K562 (cell line): Measurements from ENCODE around the gene DAB2IP. TPM values are rescaled to one million over a fixed set of nuclear protein-coding genes. Genes with fewer than 3 reads are reported as not detected.

ENCODE experiments used
- ATAC-seq: fragments of 200-7000 bp; cut with Tn5 transposase; 3 replicates; pipeline ENCODE4 v1.9.1; 2020; ENCODE audit warnings: moderate library complexity
- BruUV-seq: library from RNA; stranded (reverse); fragments of 400-500 nt; replicated peaks from 2 replicates; lab custom pipeline; 2021; lab: Mats Ljungman, UMichigan
- CTCF ChIA-PET: fragments of 300-600 bp; formaldehyde crosslinking; extraction: SDS; loops from one replicate; lab custom pipeline; 2021; ENCODE audit warnings: low intra/inter-chr PET ratio; lab: Yijun Ruan, JAX
- POLR2A ChIA-PET: fragments of 300-600, 350-650 bp; sonication (Branson Sonifier 250); formaldehyde crosslinking; extraction: SDS; loops from one replicate; lab custom pipeline; 2021; ENCODE audit warnings: antibody characterized with exemption, inconsistent platforms; lab: Yijun Ruan, JAX
- DNase-seq, 4 experiments: peaks; one replicate each; pipeline versions ENCODE4 v3.0.0 to v3.0.0-alpha.2; 2011 to 2018; ENCODE audit warnings: low spot score in 3 of 4, mixed read lengths in 3 of 4; ENCODE audit errors: extremely low read depth in 1 of 4
- FAIRE-seq: peaks from 2 replicates; lab custom pipeline; 2011; peaks lifted over from hg19 to GRCh38; lab: Jason Lieb, UNC
- H2AFZ ChIP-seq: 2 replicates; pipeline ENCODE4 v1.6.0; 2011; ENCODE audit warnings: low read depth, low read length, control low read depth, inconsistent platforms
- H3K27ac ChIP-seq: fragments of 200-600 bp; 3 replicates; pipeline ENCODE4 v1.8.0; 2011; ENCODE audit warnings: low read depth, mild to moderate bottlenecking, control low read depth, inconsistent platforms, low read length, moderate library complexity, mixed read lengths; ENCODE audit errors: extremely low read depth
- H3K27me3 ChIP-seq, 2 experiments: fragments of 300-600 bp in 1 of 2; 2 replicates in 1 of 2; 3 replicates in 1 of 2; pipeline versions ENCODE4 v1.6.0 to v1.8.0; 2011; ENCODE audit warnings: inconsistent platforms in 2 of 2, low read length in 2 of 2, mild to moderate bottlenecking in 1 of 2, mixed read lengths in 1 of 2, moderate library complexity in 1 of 2; ENCODE audit not compliant: control insufficient read depth in 2 of 2, insufficient read depth in 2 of 2
- H3K36me3 ChIP-seq: fragments of 300-600 bp; 3 replicates; pipeline ENCODE4 v1.8.0; 2011; ENCODE audit warnings: mild to moderate bottlenecking, low read length, inconsistent platforms; ENCODE audit not compliant: control insufficient read depth, insufficient read depth
- H3K4me1 ChIP-seq, 2 experiments: fragments of 200-600 bp in 1 of 2; replicated peaks in 1 of 2; 2 replicates in 1 of 2; 3 replicates in 1 of 2; pipeline versions ENCODE4 v1.5.1 to v1.8.0; 2011; ENCODE audit warnings: inconsistent platforms in 2 of 2, low read length in 2 of 2, mild to moderate bottlenecking in 1 of 2, mixed read lengths in 1 of 2, moderate library complexity in 1 of 2; ENCODE audit not compliant: control insufficient read depth in 2 of 2, insufficient read depth in 2 of 2
- H3K4me2 ChIP-seq: 2 replicates; pipeline ENCODE4 v1.6.1; 2011; ENCODE audit warnings: low read length, control low read depth, inconsistent platforms, mixed read lengths; ENCODE audit not compliant: insufficient read depth
- H3K4me3 ChIP-seq: fragments of 200-600 bp; sonication (generic), shearing (Covaris generic); 2 replicates; pipeline ENCODE4 v1.5.1; 2016; ENCODE audit warnings: control low read depth, inconsistent platforms
- H3K79me2 ChIP-seq: fragments of 200-600 bp; 3 replicates; pipeline ENCODE4 v1.8.0; 2011; ENCODE audit warnings: low read length, inconsistent platforms; ENCODE audit not compliant: control insufficient read depth, insufficient read depth
- H3K9ac ChIP-seq, 2 experiments: 2 replicates each; pipeline versions ENCODE4 v1.6.0 to v1.6.1; 2011; ENCODE audit warnings: low read depth in 2 of 2, low read length in 2 of 2, control low read depth in 1 of 2, inconsistent platforms in 1 of 2, mild to moderate bottlenecking in 1 of 2, mixed read lengths in 1 of 2; ENCODE audit not compliant: insufficient read depth in 1 of 2
- H3K9me1 ChIP-seq: one replicate; pipeline ENCODE4 v1.6.0; 2011; ENCODE audit warnings: inconsistent platforms, mild to moderate bottlenecking, low read length, moderate library complexity; ENCODE audit not compliant: control insufficient read depth, insufficient read depth
- H3K9me3 ChIP-seq: replicated peaks from 2 replicates; pipeline ENCODE4 v1.5.1; 2011; ENCODE audit warnings: low read depth, low read length, inconsistent platforms; ENCODE audit not compliant: control insufficient read depth, insufficient read depth
- H4K20me1 ChIP-seq: replicated peaks from 2 replicates; pipeline ENCODE4 v1.6.1; 2011; ENCODE audit warnings: low read length, inconsistent platforms, mixed read lengths; ENCODE audit not compliant: control insufficient read depth, insufficient read depth
- HMG20A ChIP-seq: fragments of 450-650 bp; formaldehyde crosslinking; conservative IDR thresholded peaks from 2 replicates; pipeline ENCODE4 v1.4.0; 2020; ENCODE audit warnings: mild to moderate bottlenecking, mixed read lengths
- NCOA2 ChIP-seq, 2 experiments: fragments of 450-650 bp; IDR thresholded peaks; 2 replicates each; pipeline ENCODE4 v1.6.1; 2018; ENCODE audit warnings: mild to moderate bottlenecking in 2 of 2, moderate library complexity in 1 of 2; ENCODE audit not compliant: partially characterized antibody in 2 of 2
- SMAD3 ChIP-seq: fragments of 450-650 bp; formaldehyde crosslinking; conservative IDR thresholded peaks from 2 replicates; pipeline ENCODE4 v1.4.0; 2020; ENCODE audit warnings: mild to moderate bottlenecking
- SMARCA4 ChIP-seq: fragments of 450-650 bp; IDR thresholded peaks from 2 replicates; pipeline ENCODE4 v1.6.1; 2016
- SMARCB1 ChIP-seq: IDR thresholded peaks from 2 replicates; pipeline ENCODE4 v1.6.1; 2011; ENCODE audit warnings: improper control_type of control experiment, low read depth; ENCODE audit not compliant: insufficient read length
- TSC22D4 ChIP-seq: fragments of 450-650 bp; IDR thresholded peaks from 2 replicates; pipeline ENCODE4 v1.6.1; 2016; ENCODE audit warnings: missing genetic modification characterization, missing biosample characterization, control low read depth
- ZNF175 ChIP-seq: fragments of 200-800 bp; sonication (Bioruptor generic); IDR thresholded peaks from 2 replicates; pipeline ENCODE4 v1.6.1; 2016; ENCODE audit warnings: low read depth, mild to moderate bottlenecking, missing genetic modification characterization, missing compliant biosample characterization
- ZNF224 ChIP-seq: sonication (generic); formaldehyde crosslinking; IDR thresholded peaks from 2 replicates; pipeline ENCODE4 v1.8.0; 2022; ENCODE audit warnings: mild to moderate bottlenecking, missing genetic modification reagents
- ZNF41 ChIP-seq: fragments of 250-450 bp; sonication (Bioruptor Pico); conservative IDR thresholded peaks from 2 replicates; pipeline ENCODE4 v1.4.0; 2020; ENCODE audit warnings: mild to moderate bottlenecking
- ZNF79 ChIP-seq: fragments of 250-450 bp; sonication (Bioruptor Pico); IDR thresholded peaks from 2 replicates; pipeline ENCODE4 v1.4.0; 2020; ENCODE audit warnings: low read depth, mild to moderate bottlenecking, moderate library complexity
- WGBS: fragments of 100-300 bp; shearing (Covaris generic); methylation state at CpG from one replicate; pipeline ENCODE4 v1.1.6; 2016; ENCODE audit warnings: low coverage, mixed read lengths; ENCODE audit not compliant: insufficient coverage; ENCODE audit errors: missing lambda C conversion rate; 5-methylcytosine and 5-hydroxymethylcytosine counted together
- in situ Hi-C: fragments of 300-500 bp; cut with MboI; formaldehyde crosslinking; loops from 4 replicates; pipeline ENCODE4 v1.15.0; 2018; ENCODE audit warnings: inconsistent platforms, mixed read lengths
- intact Hi-C: fragments of 100-400 bp; cut with micrococcal nuclease; formaldehyde crosslinking; loops from 2 replicates; pipeline ENCODE4 v1.14.2; 2022
- polyA plus RNA-seq, 8 experiments: library from polyadenylated mRNA; depleted of rRNA in 4 of 8; stranded (reverse) in 5 of 8; unstranded in 3 of 8; fragments of >200 nt; fragmentation: Nextera tagmentation in 2 of 8; fragmentation: Illumina TruSeq in 1 of 8; extraction: Ambion mirVana in 2 of 8; extraction: Trizol in 1 of 8; gene quantifications; 2 replicates each; pipeline versions ENCODE4 v1.2.1 to v1.2.3, GENCODE V29; 2011 to 2014; ENCODE audit warnings: inconsistent platforms in 1 of 8, missing spikeins in 1 of 8
- total RNA-seq, 7 experiments: library from RNA; depleted of rRNA in 6 of 7; stranded (reverse); fragments of >200 nt in 6 of 7; fragmentation: Illumina TruSeq in 2 of 7; extraction: Trizol in 2 of 7; gene quantifications; 2 replicates each; pipeline versions ENCODE4 v1.2.1 to v1.2.3, GENCODE V29; 2011 to 2021; ENCODE audit warnings: low replicate concordance in 1 of 7
- TF ChIP-seq, protein P1 (sequence below): conservative IDR thresholded peaks from 2 replicates; pipeline ENCODE4 v1.6.1; 2011; ENCODE audit warnings: low read depth, mild to moderate bottlenecking, low read length; ENCODE audit not compliant: control insufficient read depth
- TF ChIP-seq, protein P2 (sequence below): fragments of 250-450 bp; sonication (Bioruptor Pico); IDR thresholded peaks from 2 replicates; pipeline ENCODE4 v1.8.0; 2022; ENCODE audit warnings: moderate library complexity, mild to moderate bottlenecking, inconsistent platforms
- TF ChIP-seq, protein P3 (sequence below), 2 experiments: fragments of 250-450 bp in 1 of 2; fragments of 450-650 bp in 1 of 2; sonication (Bioruptor Pico) in 1 of 2; IDR thresholded peaks; 2 replicates each; pipeline versions ENCODE4 v1.6.1 to v1.8.0; 2016 to 2021; ENCODE audit warnings: mild to moderate bottlenecking in 2 of 2, moderate library complexity in 2 of 2, missing compliant biosample characterization in 1 of 2, missing genetic modification characterization in 1 of 2

DAB2IP gene
- total and polyA plus RNA-seq, 9 of the 15 experiments (the other 6 are each of a cell fraction or from before 2014, with no cell fraction given), result 0.04 to 0.31 (median 0.08) TPM; not detected in 5

DNA sequence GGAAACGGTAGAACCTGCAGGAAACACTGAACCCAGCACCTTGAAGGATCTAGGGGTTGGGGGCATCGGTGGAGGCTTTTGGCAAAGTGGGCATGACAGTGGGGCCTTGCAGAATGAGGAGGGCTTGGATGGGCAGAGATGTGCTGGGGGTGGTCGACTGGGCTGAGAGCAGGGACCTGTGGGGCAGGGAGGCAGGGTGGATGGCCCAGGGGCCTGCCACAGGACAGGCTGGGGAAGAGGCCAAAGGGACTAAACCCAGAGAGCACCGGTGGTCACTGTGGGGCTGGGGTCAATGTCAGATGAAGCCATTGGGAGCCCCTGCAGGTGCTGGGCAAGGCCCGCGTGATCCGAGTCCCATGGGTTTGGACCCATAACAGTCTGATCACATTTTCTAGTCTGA lies 175.3 kb downstream of the DAB2IP start:
- in situ Hi-C loops (no loop called here), intact Hi-C loops (no loop called here)
- Histone ChIP-seq H3K9me3 (no peaks in the 10 kb centered on the region), H3K4me1 (peaks cover 5 to 11% of the 10 kb centered on the region in 2 experiments; a peak in 4 of 5 replicates), H3K36me3 (no peaks in the 10 kb centered on the region), H3K27ac (no peak overlapping the region), H3K27me3 (peaks cover 3 to 10% of the 10 kb centered on the region in 2 experiments; a peak in 2 of 5 replicates), H4K20me1 (no peaks in the 10 kb centered on the region; the same call in 1 of the 2 replicates), H3K9ac (no peak overlapping the region), H3K9me1 (no peaks in the 10 kb centered on the region), H3K4me2 (no peak overlapping the region), H3K79me2 (no peaks in the 10 kb centered on the region), H3K4me3 (no peak overlapping the region), H2AFZ (no peak overlapping the region)
- CTCF ChIA-PET, result no interaction called here
- no peak for TF ChIP-seq ZNF175
- TF ChIP-seq, protein P1, sequence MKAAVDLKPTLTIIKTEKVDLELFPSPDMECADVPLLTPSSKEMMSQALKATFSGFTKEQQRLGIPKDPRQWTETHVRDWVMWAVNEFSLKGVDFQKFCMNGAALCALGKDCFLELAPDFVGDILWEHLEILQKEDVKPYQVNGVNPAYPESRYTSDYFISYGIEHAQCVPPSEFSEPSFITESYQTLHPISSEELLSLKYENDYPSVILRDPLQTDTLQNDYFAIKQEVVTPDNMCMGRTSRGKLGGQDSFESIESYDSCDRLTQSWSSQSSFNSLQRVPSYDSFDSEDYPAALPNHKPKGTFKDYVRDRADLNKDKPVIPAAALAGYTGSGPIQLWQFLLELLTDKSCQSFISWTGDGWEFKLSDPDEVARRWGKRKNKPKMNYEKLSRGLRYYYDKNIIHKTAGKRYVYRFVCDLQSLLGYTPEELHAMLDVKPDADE, result no peak
- no peak for TF ChIP-seq HMG20A (CRISPR knock-in tag)
- no peak for TF ChIP-seq NCOA2 (IDR thresholded peaks at IDR 0.05; ENCODE audit: partially characterized antibody in 2 of 2)
- TF ChIP-seq, protein P2, sequence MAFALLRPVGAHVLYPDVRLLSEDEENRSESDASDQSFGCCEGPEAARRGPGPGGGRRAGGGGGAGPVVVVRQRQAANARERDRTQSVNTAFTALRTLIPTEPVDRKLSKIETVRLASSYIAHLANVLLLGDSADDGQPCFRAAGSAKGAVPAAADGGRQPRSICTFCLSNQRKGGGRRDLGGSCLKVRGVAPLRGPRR (CRISPR knock-in tag), result no peak
- TF ChIP-seq SMARCA4, result no peak
- no peak for TF ChIP-seq SMARCB1
- no peak for TF ChIP-seq ZNF224 (CRISPR knock-in tag)
- TF ChIP-seq ZNF79, result no peak
- no peak for TF ChIP-seq SMAD3 (CRISPR knock-in tag)
- TF ChIP-seq, protein P3, sequence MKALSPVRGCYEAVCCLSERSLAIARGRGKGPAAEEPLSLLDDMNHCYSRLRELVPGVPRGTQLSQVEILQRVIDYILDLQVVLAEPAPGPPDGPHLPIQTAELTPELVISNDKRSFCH (CRISPR knock-in tag; IDR thresholded peaks at IDR 0.05), result no peak
- TF ChIP-seq, protein P3 (tag; IDR thresholded peaks at IDR 0.05), result no peak
- no peak for TF ChIP-seq TSC22D4
- TF ChIP-seq ZNF41 (CRISPR knock-in tag), result no peak
- ATAC-seq, result no peak
- no TSS peak for BruUV-seq
- POLR2A ChIA-PET, result no interaction called here
- FAIRE-seq, result no peak
- 29% methylated on average over 7 of the region's 7 CpGs for WGBS
- DNase-seq, result no peak
